ENCODE results near the gene GALNT11.

The GALNT11 gene

GRCh38 chr7:152128741-152129461 is 103.4 kb downstream of the GALNT11 start:
- DNase-seq (ENCODE audit: insufficient read length, low spot score) (no peak), FAIRE-seq (no peak)
- TF ChIP-seq SPI1 (IDR thresholded peaks at IDR 0.05; ENCODE audit: low read depth, low read length) (no peak), TAF1 (IDR thresholded peaks at IDR 0.05; ENCODE audit: low read depth, low read length) (no peak), POLR2AphosphoS5 (IDR thresholded peaks at IDR 0.05; ENCODE audit: low read depth, low read length) (no peak), POLR2A (IDR thresholded peaks at IDR 0.05; ENCODE audit: low read depth, low read length) (no peak), POU2F2 (IDR thresholded peaks at IDR 0.05; ENCODE audit: low read depth, low read length) (no peak), PAX5 (IDR thresholded peaks at IDR 0.05; ENCODE audit: insufficient read depth, low read length, severe bottlenecking) (no peak)

- no peak for FAIRE-seq
- DNase-seq (ENCODE audit: insufficient read length, low spot score): no peak
- TF ChIP-seq PAX5 (IDR thresholded peaks at IDR 0.05; ENCODE audit: insufficient read depth, low read length, severe bottlenecking) (no peak), POLR2A (IDR thresholded peaks at IDR 0.05; ENCODE audit: low read depth, low read length) (no peak), SPI1 (IDR thresholded peaks at IDR 0.05; ENCODE audit: low read depth, low read length) (no peak), POU2F2 (IDR thresholded peaks at IDR 0.05; ENCODE audit: low read depth, low read length) (no peak), POLR2AphosphoS5 (IDR thresholded peaks at IDR 0.05; ENCODE audit: low read depth, low read length) (no peak), TAF1 (IDR thresholded peaks at IDR 0.05; ENCODE audit: low read depth, low read length) (no peak)
Observed at GRCh38 chr7:152129682-152130081, 104.2 kb downstream of the GALNT11 start.

GRCh38 chr7:152130658-152131590 is 105.5 kb downstream of the GALNT11 start:
- TF ChIP-seq POU2F2 (IDR thresholded peaks at IDR 0.05; ENCODE audit: low read depth, low read length) (no peak), TAF1 (IDR thresholded peaks at IDR 0.05; ENCODE audit: low read depth, low read length) (no peak), POLR2AphosphoS5 (IDR thresholded peaks at IDR 0.05; ENCODE audit: low read depth, low read length) (no peak), POLR2A (IDR thresholded peaks at IDR 0.05; ENCODE audit: low read depth, low read length) (no peak; the same call in 1 of the 2 replicates), PAX5 (IDR thresholded peaks at IDR 0.05; ENCODE audit: insufficient read depth, low read length, severe bottlenecking) (no peak), SPI1 (IDR thresholded peaks at IDR 0.05; ENCODE audit: low read depth, low read length) (no peak)
- DNase-seq (ENCODE audit: insufficient read length, low spot score): no peak

GRCh38 chr7:152131981-152132494 is 106.6 kb downstream of the GALNT11 start:
- DNase-seq (ENCODE audit: insufficient read length, low spot score): no peak
- TF ChIP-seq POLR2A (IDR thresholded peaks at IDR 0.05; ENCODE audit: low read depth, low read length): no peak; the same call in 1 of the 2 replicates
- TF ChIP-seq TAF1 (IDR thresholded peaks at IDR 0.05; ENCODE audit: low read depth, low read length): no peak
- no peak for TF ChIP-seq PAX5 (IDR thresholded peaks at IDR 0.05; ENCODE audit: insufficient read depth, low read length, severe bottlenecking)
- TF ChIP-seq POU2F2 (IDR thresholded peaks at IDR 0.05; ENCODE audit: low read depth, low read length): no peak
- no peak for TF ChIP-seq POLR2AphosphoS5 (IDR thresholded peaks at IDR 0.05; ENCODE audit: low read depth, low read length)
- TF ChIP-seq SPI1 (IDR thresholded peaks at IDR 0.05; ENCODE audit: low read depth, low read length): no peak
- no peak for FAIRE-seq

More at GRCh38 chr7:152130658-152131590, 105.5 kb downstream of the GALNT11 start:
- FAIRE-seq: no peak

- no peak for FAIRE-seq
Observed at GRCh38 chr7:152132812-152133211, 107.3 kb downstream of the GALNT11 start.

GRCh38 chr7:152133804-152134203 is 108.3 kb downstream of the GALNT11 start:
- DNase-seq (ENCODE audit: insufficient read length, low spot score) (no peak), FAIRE-seq (no peak)
- TF ChIP-seq SPI1 (IDR thresholded peaks at IDR 0.05; ENCODE audit: low read depth, low read length) (no peak), TAF1 (IDR thresholded peaks at IDR 0.05; ENCODE audit: low read depth, low read length) (no peak), POU2F2 (IDR thresholded peaks at IDR 0.05; ENCODE audit: low read depth, low read length) (no peak), PAX5 (IDR thresholded peaks at IDR 0.05; ENCODE audit: insufficient read depth, low read length, severe bottlenecking) (no peak), POLR2AphosphoS5 (IDR thresholded peaks at IDR 0.05; ENCODE audit: low read depth, low read length) (no peak; the same call in 1 of the 2 replicates)

More at GRCh38 chr7:152132812-152133211, 107.3 kb downstream of the GALNT11 start:
- DNase-seq (ENCODE audit: insufficient read length, low spot score): no peak
- TF ChIP-seq TAF1 (IDR thresholded peaks at IDR 0.05; ENCODE audit: low read depth, low read length) (no peak), PAX5 (IDR thresholded peaks at IDR 0.05; ENCODE audit: insufficient read depth, low read length, severe bottlenecking) (no peak), POLR2AphosphoS5 (IDR thresholded peaks at IDR 0.05; ENCODE audit: low read depth, low read length) (no peak), SPI1 (IDR thresholded peaks at IDR 0.05; ENCODE audit: low read depth, low read length) (no peak), POU2F2 (IDR thresholded peaks at IDR 0.05; ENCODE audit: low read depth, low read length) (no peak), POLR2A (IDR thresholded peaks at IDR 0.05; ENCODE audit: low read depth, low read length) (no peak)

GRCh38 chr7:152136686-152137085 is 111.2 kb downstream of the GALNT11 start:
- TF ChIP-seq POLR2AphosphoS5 (IDR thresholded peaks at IDR 0.05; ENCODE audit: low read depth, low read length): no peak
- no peak for TF ChIP-seq PAX5 (IDR thresholded peaks at IDR 0.05; ENCODE audit: insufficient read depth, low read length, severe bottlenecking)
- no peak for TF ChIP-seq TAF1 (IDR thresholded peaks at IDR 0.05; ENCODE audit: low read depth, low read length)
- no peak for TF ChIP-seq SPI1 (IDR thresholded peaks at IDR 0.05; ENCODE audit: low read depth, low read length)
- no peak for TF ChIP-seq POU2F2 (IDR thresholded peaks at IDR 0.05; ENCODE audit: low read depth, low read length)
- no peak for TF ChIP-seq POLR2A (IDR thresholded peaks at IDR 0.05; ENCODE audit: low read depth, low read length)
- no peak for DNase-seq (ENCODE audit: insufficient read length, low spot score)
- FAIRE-seq: no peak

GRCh38 chr7:152137476-152138025 is 112.1 kb downstream of the GALNT11 start:
- no peak for TF ChIP-seq TAF1 (IDR thresholded peaks at IDR 0.05; ENCODE audit: low read depth, low read length)
- no peak for TF ChIP-seq SPI1 (IDR thresholded peaks at IDR 0.05; ENCODE audit: low read depth, low read length)
- no peak for TF ChIP-seq POLR2AphosphoS5 (IDR thresholded peaks at IDR 0.05; ENCODE audit: low read depth, low read length)
- no peak for TF ChIP-seq POLR2A (IDR thresholded peaks at IDR 0.05; ENCODE audit: low read depth, low read length)
- TF ChIP-seq PAX5 (IDR thresholded peaks at IDR 0.05; ENCODE audit: insufficient read depth, low read length, severe bottlenecking): no peak
- TF ChIP-seq POU2F2 (IDR thresholded peaks at IDR 0.05; ENCODE audit: low read depth, low read length): no peak
- no peak for FAIRE-seq
- no peak for DNase-seq (ENCODE audit: insufficient read length, low spot score)

All from GM12891 (cell line).